ENCODE results near the gene RSPH1. TPM values are rescaled to one million over a fixed set of nuclear protein-coding genes. Genes with fewer than 3 reads are reported as not detected.
"Not testable (repeated sequence)": the region's sequence is repeated elsewhere in the genome, so short reads cannot be mapped to it uniquely, and the experiment has no call there.

RSPH1 gene
- total RNA-seq, 1 donor, result not detected

DNA sequence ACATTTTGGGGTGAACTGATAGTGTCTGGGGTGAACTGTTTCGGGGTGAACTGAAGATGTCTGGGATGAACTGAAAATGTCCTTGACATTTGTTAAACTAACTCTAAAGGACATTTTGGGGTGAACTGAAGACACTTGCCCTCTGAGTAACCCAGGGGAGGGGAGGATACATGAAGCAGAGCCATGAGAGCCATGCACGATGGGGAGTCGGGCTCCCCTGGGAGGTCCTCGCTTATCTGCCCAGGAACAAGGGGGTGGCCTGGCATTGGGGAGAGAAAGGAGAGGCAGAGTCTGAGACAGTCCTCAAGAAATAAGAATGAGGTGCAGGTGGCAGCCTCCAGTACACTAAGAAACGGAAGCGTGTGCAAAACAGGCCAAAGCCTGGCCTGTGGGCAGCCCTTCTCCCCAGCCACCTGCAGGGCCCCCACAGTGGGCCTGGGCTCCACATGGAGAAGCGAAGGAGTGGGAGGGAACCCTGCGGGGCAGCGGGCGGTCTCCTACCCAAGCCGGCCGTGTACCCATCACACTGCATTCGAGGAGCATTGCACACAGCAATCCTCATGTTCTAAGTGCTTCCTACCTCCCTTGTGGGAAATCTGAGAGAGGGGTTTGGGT lies 24.2 kb downstream of the RSPH1 start:
- peaks cover 4% of the 10 kb centered on the region for H3K4me1 ChIP-seq (ENCODE audit: insufficient read depth, low read length)
- H3K27ac ChIP-seq (ENCODE audit: low read depth, low read length), result no peak overlapping the region
- H4K20me1 ChIP-seq (ENCODE audit: insufficient read depth, low read length), result no peaks in the 10 kb centered on the region
- no peak overlapping the region for H3K4me3 ChIP-seq (ENCODE audit: insufficient read depth, low read length)
- no peak overlapping the region for H3K4me2 ChIP-seq (ENCODE audit: insufficient read depth, low read length)
- H3K36me3 ChIP-seq (ENCODE audit: insufficient read depth, low read length), result no peaks in the 10 kb centered on the region
- no peak overlapping the region for H2AFZ ChIP-seq (ENCODE audit: low read length)
- H3K9me3 ChIP-seq (ENCODE audit: low read depth, low read length), result no peaks in the 10 kb centered on the region
- H3K79me2 ChIP-seq (ENCODE audit: insufficient read depth, low read length), result no peaks in the 10 kb centered on the region
- TF ChIP-seq, protein P1, sequence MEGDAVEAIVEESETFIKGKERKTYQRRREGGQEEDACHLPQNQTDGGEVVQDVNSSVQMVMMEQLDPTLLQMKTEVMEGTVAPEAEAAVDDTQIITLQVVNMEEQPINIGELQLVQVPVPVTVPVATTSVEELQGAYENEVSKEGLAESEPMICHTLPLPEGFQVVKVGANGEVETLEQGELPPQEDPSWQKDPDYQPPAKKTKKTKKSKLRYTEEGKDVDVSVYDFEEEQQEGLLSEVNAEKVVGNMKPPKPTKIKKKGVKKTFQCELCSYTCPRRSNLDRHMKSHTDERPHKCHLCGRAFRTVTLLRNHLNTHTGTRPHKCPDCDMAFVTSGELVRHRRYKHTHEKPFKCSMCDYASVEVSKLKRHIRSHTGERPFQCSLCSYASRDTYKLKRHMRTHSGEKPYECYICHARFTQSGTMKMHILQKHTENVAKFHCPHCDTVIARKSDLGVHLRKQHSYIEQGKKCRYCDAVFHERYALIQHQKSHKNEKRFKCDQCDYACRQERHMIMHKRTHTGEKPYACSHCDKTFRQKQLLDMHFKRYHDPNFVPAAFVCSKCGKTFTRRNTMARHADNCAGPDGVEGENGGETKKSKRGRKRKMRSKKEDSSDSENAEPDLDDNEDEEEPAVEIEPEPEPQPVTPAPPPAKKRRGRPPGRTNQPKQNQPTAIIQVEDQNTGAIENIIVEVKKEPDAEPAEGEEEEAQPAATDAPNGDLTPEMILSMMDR (IDR thresholded peaks at IDR 0.05; ENCODE audit: extremely low read depth, low read depth, low read length), result no peak
- H3K27me3 ChIP-seq (ENCODE audit: insufficient read depth, low read length), result peaks cover 7% of the 10 kb centered on the region
- DNase-seq (ENCODE audit: insufficient read length, low spot score, missing footprints), result no peak

DNA sequence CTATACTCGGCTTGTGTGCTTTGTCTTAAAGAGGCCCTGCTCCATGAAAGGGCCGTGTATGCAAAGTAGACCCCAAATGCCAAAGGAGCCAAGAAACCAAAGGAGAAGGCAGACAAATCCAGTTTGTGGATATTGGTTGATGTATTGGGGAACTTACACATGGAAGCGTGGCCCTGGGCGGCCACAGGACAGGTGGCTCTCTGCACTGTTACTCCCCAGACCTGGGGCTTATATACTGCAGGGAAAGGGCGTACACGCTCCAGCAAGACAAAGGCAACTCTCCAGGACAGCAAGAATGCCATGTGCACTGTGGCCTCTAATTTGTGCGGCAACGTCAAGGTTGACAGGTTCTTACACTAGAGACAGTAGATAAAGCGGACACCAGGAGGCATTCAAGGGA lies 24.8 kb downstream of the RSPH1 start:
- no peak overlapping the region for H3K27ac ChIP-seq (ENCODE audit: low read depth, low read length)
- no peak overlapping the region for H2AFZ ChIP-seq (ENCODE audit: low read length)
- H3K27me3 ChIP-seq (ENCODE audit: insufficient read depth, low read length), result peaks cover 7% of the 10 kb centered on the region
- no peak overlapping the region for H3K4me3 ChIP-seq (ENCODE audit: insufficient read depth, low read length)
- H3K9me3 ChIP-seq (ENCODE audit: low read depth, low read length), result no peaks in the 10 kb centered on the region
- TF ChIP-seq, protein P1 (IDR thresholded peaks at IDR 0.05; ENCODE audit: extremely low read depth, low read depth, low read length), result no peak
- DNase-seq (ENCODE audit: insufficient read length, low spot score, missing footprints), result no peak
- no peak overlapping the region for H3K4me2 ChIP-seq (ENCODE audit: insufficient read depth, low read length)
- no peaks in the 10 kb centered on the region for H3K79me2 ChIP-seq (ENCODE audit: insufficient read depth, low read length)
- H4K20me1 ChIP-seq (ENCODE audit: insufficient read depth, low read length), result no peaks in the 10 kb centered on the region
- no peaks in the 10 kb centered on the region for H3K36me3 ChIP-seq (ENCODE audit: insufficient read depth, low read length)
- H3K4me1 ChIP-seq (ENCODE audit: insufficient read depth, low read length), result peaks cover 4% of the 10 kb centered on the region

DNA sequence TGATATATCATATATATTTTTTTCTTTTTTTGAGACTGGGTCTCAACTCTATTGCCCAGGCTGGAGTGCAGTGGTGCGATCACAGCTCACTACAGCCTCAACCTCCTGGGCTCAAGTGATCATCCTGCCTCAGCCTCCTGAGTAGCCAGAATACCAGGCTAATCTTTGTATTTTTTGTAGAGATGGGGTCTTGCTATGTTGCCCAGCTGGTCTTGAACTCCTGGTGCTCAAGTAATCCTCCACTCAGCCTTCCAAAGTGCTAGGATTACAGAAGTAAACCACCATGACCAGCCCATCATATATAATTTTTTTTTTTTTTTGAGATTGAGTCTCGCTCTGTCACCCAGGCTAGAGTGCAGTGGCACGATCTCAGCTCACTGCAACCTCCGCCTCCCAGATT lies 26.3 kb downstream of the RSPH1 start:
- not testable (repeated sequence) for H3K4me1 ChIP-seq (ENCODE audit: insufficient read depth, low read length); H3K36me3 ChIP-seq (ENCODE audit: insufficient read depth, low read length); H3K27ac ChIP-seq (ENCODE audit: low read depth, low read length); H3K79me2 ChIP-seq (ENCODE audit: insufficient read depth, low read length); H3K4me2 ChIP-seq (ENCODE audit: insufficient read depth, low read length); DNase-seq (ENCODE audit: insufficient read length, low spot score, missing footprints); H3K27me3 ChIP-seq (ENCODE audit: insufficient read depth, low read length); H4K20me1 ChIP-seq (ENCODE audit: insufficient read depth, low read length); H3K9me3 ChIP-seq (ENCODE audit: low read depth, low read length); H3K4me3 ChIP-seq (ENCODE audit: insufficient read depth, low read length); H2AFZ ChIP-seq (ENCODE audit: low read length)

DNA sequence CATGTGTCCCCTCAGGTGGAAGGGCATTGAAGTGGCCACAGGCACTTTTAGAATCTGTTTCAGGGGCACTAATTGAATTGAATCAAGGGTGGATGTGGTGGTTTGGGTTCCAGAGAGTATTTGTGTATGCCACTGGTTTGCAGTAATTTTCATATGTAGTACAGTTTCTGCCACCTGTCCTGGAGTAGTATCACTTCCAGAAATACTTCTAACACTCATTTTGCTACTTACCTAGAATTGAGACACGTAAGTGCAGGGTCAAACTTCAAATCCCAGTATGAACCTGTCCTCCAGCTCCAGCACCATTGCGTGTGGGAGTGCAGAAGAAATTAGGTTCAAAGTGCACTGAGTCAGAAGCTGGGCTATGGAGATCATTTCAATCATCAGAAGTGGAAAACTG lies 26.8 kb downstream of the RSPH1 start:
- H3K9me3 ChIP-seq (ENCODE audit: low read depth, low read length), result no peaks in the 10 kb centered on the region
- DNase-seq (ENCODE audit: insufficient read length, low spot score, missing footprints), result no peak
- no peaks in the 10 kb centered on the region for H3K36me3 ChIP-seq (ENCODE audit: insufficient read depth, low read length)
- TF ChIP-seq, protein P1 (IDR thresholded peaks at IDR 0.05; ENCODE audit: extremely low read depth, low read depth, low read length), result no peak
- no peak overlapping the region for H3K4me3 ChIP-seq (ENCODE audit: insufficient read depth, low read length)
- peaks cover 4% of the 10 kb centered on the region for H3K4me1 ChIP-seq (ENCODE audit: insufficient read depth, low read length)
- H3K27ac ChIP-seq (ENCODE audit: low read depth, low read length), result no peak overlapping the region
- no peaks in the 10 kb centered on the region for H3K79me2 ChIP-seq (ENCODE audit: insufficient read depth, low read length)
- H2AFZ ChIP-seq (ENCODE audit: low read length), result no peak overlapping the region
- H3K27me3 ChIP-seq (ENCODE audit: insufficient read depth, low read length), result peaks cover 7% of the 10 kb centered on the region
- no peaks in the 10 kb centered on the region for H4K20me1 ChIP-seq (ENCODE audit: insufficient read depth, low read length)
- no peak overlapping the region for H3K4me2 ChIP-seq (ENCODE audit: insufficient read depth, low read length)
